GM10248 (cell line): ENCODE results near the gene LEF1.

Experiments used
- CTCF ChIA-PET: fragments of 300-600 bp; sonication (Branson Sonifier 250); formaldehyde crosslinking; extraction: SDS; loops from one replicate; lab custom pipeline; 2021; ENCODE audit warnings: antibody characterized with exemption; lab: Yijun Ruan, JAX
- POLR2A ChIA-PET: fragments of 350-650 bp; sonication (Branson Sonifier 250); formaldehyde crosslinking; extraction: SDS; loops from one replicate; lab custom pipeline; 2020; ENCODE audit warnings: antibody characterized with exemption; lab: Yijun Ruan, JAX
- DNase-seq: peaks from one replicate; pipeline ENCODE4 v3.0.0; 2012; ENCODE audit errors: extremely low spot score
- CTCF ChIP-seq: IDR thresholded peaks from 2 replicates; pipeline ENCODE4 v1.5.1; 2012; ENCODE audit warnings: mild to moderate bottlenecking, low read depth; ENCODE audit errors: extremely low read depth, missing control alignments, control extremely low read depth

The LEF1 gene

GRCh38 chr4:108048997-108049396 lies 119.7 kb downstream of the LEF1 start:
- CTCF ChIA-PET, result interaction anchor here (0.7 to 5.2 kb wide), 2 partner anchors 19 to 549 kb away, joined by 3 to 27 read pairs; no protein-coding TSS in a partner anchor
- DNase-seq, result no peak
- POLR2A ChIA-PET, result no interaction called here
- no peak for TF ChIP-seq CTCF

GRCh38 chr4:108048157-108048556 lies 120.6 kb downstream of the LEF1 start:
- TF ChIP-seq CTCF, result no peak
- ChIA-PET POLR2A (no interaction called here), CTCF (interaction anchor here (0.8 to 5.2 kb wide), 3 partner anchors 9 to 18 kb away, joined by 3 to 27 read pairs (median 5); no protein-coding TSS in a partner anchor)
- no peak for DNase-seq

- POLR2A ChIA-PET, result no interaction called here
- no peak for DNase-seq
- no peak for TF ChIP-seq CTCF
- CTCF ChIA-PET, result interaction anchor here (0.9 to 5.2 kb wide), 8 partner anchors 8 to 546 kb away, joined by 3 to 27 read pairs (median 4); no protein-coding TSS in a partner anchor
These were observed 121.5 kb downstream of the LEF1 start for GRCh38 chr4:108047199-108047598.

- ChIA-PET CTCF (interaction anchor here (0.9 to 5.2 kb wide), 5 partner anchors 10 to 527 kb away, joined by 4 to 27 read pairs (median 9); no protein-coding TSS in a partner anchor), POLR2A (no interaction called here)
- DNase-seq, result no peak
- no peak for TF ChIP-seq CTCF
These were observed 123.1 kb downstream of the LEF1 start for GRCh38 chr4:108045687-108046024.

GRCh38 chr4:108044951-108045686 lies 123.6 kb downstream of the LEF1 start:
- ChIA-PET CTCF (interaction anchor here (1.2 to 3.4 kb wide), 4 partner anchors 10 to 527 kb away, joined by 5 to 15 read pairs (median 10); no protein-coding TSS in a partner anchor), POLR2A (no interaction called here)
- TF ChIP-seq CTCF, result no peak
- DNase-seq, result no peak

GRCh38 chr4:108043526-108043925 lies 125.2 kb downstream of the LEF1 start:
- CTCF ChIA-PET, result interaction anchor here (1.9 to 3.4 kb wide), 2 partner anchors 11 to 13 kb away, joined by 10 to 15 read pairs; no protein-coding TSS in a partner anchor
- TF ChIP-seq CTCF, result no peak
- DNase-seq, result no peak
- POLR2A ChIA-PET, result no interaction called here
